ENCODE measurements around the gene METAP2.
A peak's percentile ranks its signal among the peaks of the same experiment; 100 is the strongest.

DNA sequence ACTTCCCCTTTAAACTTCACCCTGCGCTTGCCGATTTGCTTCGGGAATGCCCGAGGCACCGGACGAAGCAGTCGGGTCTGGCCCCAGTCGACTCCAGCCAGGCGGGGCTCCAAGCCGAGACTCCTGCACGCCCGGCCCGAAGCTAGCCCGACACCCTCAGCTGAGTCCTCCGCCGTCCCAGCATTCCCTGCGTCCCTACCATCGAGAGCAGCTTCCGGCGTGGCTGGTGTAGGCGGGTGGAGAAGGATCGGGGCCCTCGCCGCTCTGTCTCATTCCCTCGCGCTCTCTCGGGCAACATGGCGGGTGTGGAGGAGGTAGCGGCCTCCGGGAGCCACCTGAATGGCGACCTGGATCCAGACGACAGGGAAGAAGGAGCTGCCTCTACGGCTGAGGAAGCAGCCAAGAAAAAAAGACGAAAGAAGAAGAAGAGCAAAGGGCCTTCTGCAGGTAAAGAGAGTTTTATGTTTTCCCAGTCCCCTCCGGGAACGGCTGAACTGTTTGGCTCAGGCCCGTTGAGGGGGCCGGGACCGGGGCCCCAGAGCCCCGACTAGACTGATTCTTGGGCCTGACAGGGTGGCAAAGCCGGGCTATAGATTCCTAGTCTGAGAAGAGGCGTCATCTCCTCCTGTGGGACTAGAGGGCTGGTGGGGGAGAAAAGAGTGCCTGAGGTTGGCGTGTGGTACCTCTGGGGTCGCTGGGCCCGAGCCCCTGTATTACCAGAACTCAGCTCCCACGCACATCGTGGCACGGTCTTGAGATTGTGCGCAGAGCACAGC lies at the start of gene METAP2:
- TF ChIP-seq, protein P1, sequence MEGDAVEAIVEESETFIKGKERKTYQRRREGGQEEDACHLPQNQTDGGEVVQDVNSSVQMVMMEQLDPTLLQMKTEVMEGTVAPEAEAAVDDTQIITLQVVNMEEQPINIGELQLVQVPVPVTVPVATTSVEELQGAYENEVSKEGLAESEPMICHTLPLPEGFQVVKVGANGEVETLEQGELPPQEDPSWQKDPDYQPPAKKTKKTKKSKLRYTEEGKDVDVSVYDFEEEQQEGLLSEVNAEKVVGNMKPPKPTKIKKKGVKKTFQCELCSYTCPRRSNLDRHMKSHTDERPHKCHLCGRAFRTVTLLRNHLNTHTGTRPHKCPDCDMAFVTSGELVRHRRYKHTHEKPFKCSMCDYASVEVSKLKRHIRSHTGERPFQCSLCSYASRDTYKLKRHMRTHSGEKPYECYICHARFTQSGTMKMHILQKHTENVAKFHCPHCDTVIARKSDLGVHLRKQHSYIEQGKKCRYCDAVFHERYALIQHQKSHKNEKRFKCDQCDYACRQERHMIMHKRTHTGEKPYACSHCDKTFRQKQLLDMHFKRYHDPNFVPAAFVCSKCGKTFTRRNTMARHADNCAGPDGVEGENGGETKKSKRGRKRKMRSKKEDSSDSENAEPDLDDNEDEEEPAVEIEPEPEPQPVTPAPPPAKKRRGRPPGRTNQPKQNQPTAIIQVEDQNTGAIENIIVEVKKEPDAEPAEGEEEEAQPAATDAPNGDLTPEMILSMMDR (IDR thresholded peaks at IDR 0.05 in 2 of 3, conservative IDR thresholded peaks at IDR 0.05 in 1 of 3; ENCODE audit: borderline replicate concordance in 1 of 3, insufficient read depth in 1 of 3, low read depth in 2 of 3, low read length in 2 of 3), result no peak
- TF ChIP-seq, protein P2, sequence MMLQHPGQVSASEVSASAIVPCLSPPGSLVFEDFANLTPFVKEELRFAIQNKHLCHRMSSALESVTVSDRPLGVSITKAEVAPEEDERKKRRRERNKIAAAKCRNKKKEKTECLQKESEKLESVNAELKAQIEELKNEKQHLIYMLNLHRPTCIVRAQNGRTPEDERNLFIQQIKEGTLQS (IDR thresholded peaks at IDR 0.05), result no peak
- TF ChIP-seq TCF7L2 (IDR thresholded peaks at IDR 0.05; ENCODE audit: borderline replicate concordance, extremely low read depth, insufficient read depth, insufficient read length), result no peak
- TF ChIP-seq, protein P3, sequence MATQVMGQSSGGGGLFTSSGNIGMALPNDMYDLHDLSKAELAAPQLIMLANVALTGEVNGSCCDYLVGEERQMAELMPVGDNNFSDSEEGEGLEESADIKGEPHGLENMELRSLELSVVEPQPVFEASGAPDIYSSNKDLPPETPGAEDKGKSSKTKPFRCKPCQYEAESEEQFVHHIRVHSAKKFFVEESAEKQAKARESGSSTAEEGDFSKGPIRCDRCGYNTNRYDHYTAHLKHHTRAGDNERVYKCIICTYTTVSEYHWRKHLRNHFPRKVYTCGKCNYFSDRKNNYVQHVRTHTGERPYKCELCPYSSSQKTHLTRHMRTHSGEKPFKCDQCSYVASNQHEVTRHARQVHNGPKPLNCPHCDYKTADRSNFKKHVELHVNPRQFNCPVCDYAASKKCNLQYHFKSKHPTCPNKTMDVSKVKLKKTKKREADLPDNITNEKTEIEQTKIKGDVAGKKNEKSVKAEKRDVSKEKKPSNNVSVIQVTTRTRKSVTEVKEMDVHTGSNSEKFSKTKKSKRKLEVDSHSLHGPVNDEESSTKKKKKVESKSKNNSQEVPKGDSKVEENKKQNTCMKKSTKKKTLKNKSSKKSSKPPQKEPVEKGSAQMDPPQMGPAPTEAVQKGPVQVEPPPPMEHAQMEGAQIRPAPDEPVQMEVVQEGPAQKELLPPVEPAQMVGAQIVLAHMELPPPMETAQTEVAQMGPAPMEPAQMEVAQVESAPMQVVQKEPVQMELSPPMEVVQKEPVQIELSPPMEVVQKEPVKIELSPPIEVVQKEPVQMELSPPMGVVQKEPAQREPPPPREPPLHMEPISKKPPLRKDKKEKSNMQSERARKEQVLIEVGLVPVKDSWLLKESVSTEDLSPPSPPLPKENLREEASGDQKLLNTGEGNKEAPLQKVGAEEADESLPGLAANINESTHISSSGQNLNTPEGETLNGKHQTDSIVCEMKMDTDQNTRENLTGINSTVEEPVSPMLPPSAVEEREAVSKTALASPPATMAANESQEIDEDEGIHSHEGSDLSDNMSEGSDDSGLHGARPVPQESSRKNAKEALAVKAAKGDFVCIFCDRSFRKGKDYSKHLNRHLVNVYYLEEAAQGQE (IDR thresholded peaks at IDR 0.05; ENCODE audit: low read depth), result no peak
- no peak for TF ChIP-seq EZH2 (IDR thresholded peaks at IDR 0.05)
- peak; percentile 84 for TF ChIP-seq EGR1 (IDR thresholded peaks at IDR 0.05; ENCODE audit: low read depth)
- peak; percentile 83 for TF ChIP-seq POLR2A (IDR thresholded peaks at IDR 0.05; ENCODE audit: borderline replicate concordance, extremely low read depth, insufficient read depth, insufficient read length)
- peak; percentile 97 for TF ChIP-seq POLR2AphosphoS5 (IDR thresholded peaks at IDR 0.05; ENCODE audit: low read depth, low read length)
- TF ChIP-seq CEBPB (IDR thresholded peaks at IDR 0.05; ENCODE audit: low read depth), result no peak

Measured in HCT116 (cell line).